GM12878 (cell line): ENCODE measurements around the gene TELO2. TPM values are rescaled to one million over a fixed set of nuclear protein-coding genes. Genes with fewer than 3 reads are reported as not detected.

ENCODE experiments used
- ATAC-seq: fragments of 200-7000 bp; cut with Tn5 transposase; 3 replicates; pipeline ENCODE4 v1.9.1; 2020; ENCODE audit warnings: mild to moderate bottlenecking, moderate library complexity
- BruUV-seq: library from RNA; stranded (reverse); fragments of 400-500 nt; replicated peaks from 2 replicates; lab custom pipeline; 2021; lab: Mats Ljungman, UMichigan
- CTCF ChIA-PET: fragments of 300-600 bp; sonication (Branson Sonifier 250); formaldehyde crosslinking; extraction: SDS; loops from one replicate; lab custom pipeline; 2021; ENCODE audit warnings: inconsistent platforms; lab: Yijun Ruan, JAX
- POLR2A ChIA-PET: fragments of 350-600 bp; formaldehyde crosslinking; extraction: SDS; loops from one replicate; lab custom pipeline; 2021; ENCODE audit warnings: inconsistent platforms; lab: Charles Lee
- RAD21 ChIA-PET: fragments of 300-600 bp; sonication (Branson Sonifier 250); formaldehyde crosslinking; loops from one replicate; lab custom pipeline; 2023; ENCODE audit warnings: antibody characterized with exemption; ENCODE audit not compliant: unreplicated experiment; lab: Charles Lee
- SMC1A ChIA-PET: fragments of 300-600 bp; sonication (Branson Sonifier 250); formaldehyde crosslinking; loops from one replicate; lab custom pipeline; 2023; ENCODE audit not compliant: unreplicated experiment, uncharacterized antibody; lab: Charles Lee
- DNase-seq: peaks from one replicate; pipeline ENCODE4 v3.0.0-alpha.2; 2011; ENCODE audit warnings: low read depth, low spot score
- FAIRE-seq: peaks from 3 replicates; lab custom pipeline; 2011; peaks lifted over from hg19 to GRCh38; lab: Jason Lieb, UNC
- H2AFZ ChIP-seq: 2 replicates; pipeline ENCODE4 v1.6.0; 2011; ENCODE audit warnings: low read depth, low read length, control low read depth; ENCODE audit not compliant: control insufficient read depth
- H3K27ac ChIP-seq: 2 replicates; pipeline ENCODE4 v1.5.1; 2011; ENCODE audit warnings: control low read depth; ENCODE audit not compliant: control insufficient read depth, insufficient read depth
- H3K27me3 ChIP-seq, 2 experiments: replicated peaks in 1 of 2; 2 replicates each; pipeline versions ENCODE4 v1.6.0 to v1.6.1; 2011; ENCODE audit warnings: low read length in 1 of 2; ENCODE audit not compliant: control insufficient read depth in 2 of 2, insufficient read depth in 2 of 2
- H3K36me3 ChIP-seq, 2 experiments: 2 replicates each; pipeline ENCODE4 v1.5.1; 2011; ENCODE audit warnings: low read length in 1 of 2; ENCODE audit not compliant: control insufficient read depth in 2 of 2, insufficient read depth in 2 of 2
- H3K4me1 ChIP-seq: 2 replicates; pipeline ENCODE4 v1.6.1; 2011; ENCODE audit warnings: mild to moderate bottlenecking, low read length, moderate library complexity, mixed read lengths; ENCODE audit not compliant: control insufficient read depth, insufficient read depth
- H3K4me2 ChIP-seq: 2 replicates; pipeline ENCODE4 v1.6.0; 2011; ENCODE audit warnings: control low read depth; ENCODE audit not compliant: control insufficient read depth, insufficient read depth
- H3K4me3 ChIP-seq: fragments of 200-600 bp; sonication (generic); 2 replicates; pipeline ENCODE4 v1.5.1; 2016
- H3K79me2 ChIP-seq: 2 replicates; pipeline ENCODE4 v1.6.0; 2011; ENCODE audit warnings: low read length; ENCODE audit not compliant: control insufficient read depth, insufficient read depth
- H3K9ac ChIP-seq: 2 replicates; pipeline ENCODE4 v1.8.0; 2011; ENCODE audit warnings: low read length, control low read depth, mixed read lengths; ENCODE audit not compliant: control insufficient read depth, insufficient read depth
- H3K9me3 ChIP-seq: replicated peaks from 3 replicates; pipeline ENCODE4 v1.5.1; 2011; ENCODE audit warnings: mild to moderate bottlenecking, low read length; ENCODE audit not compliant: control insufficient read depth, insufficient read depth
- H4K20me1 ChIP-seq: 2 replicates; pipeline ENCODE4 v1.6.0; 2011; ENCODE audit not compliant: control insufficient read depth, insufficient read depth
- ASH2L ChIP-seq: fragments of 300-600, 200-600 bp; sonication (generic); IDR thresholded peaks from 2 replicates; pipeline ENCODE4 v1.6.1; 2017; ENCODE audit warnings: low read depth, mild to moderate bottlenecking, borderline replicate concordance
- ETV6 ChIP-seq, 2 experiments: fragments of 450-650 bp in 1 of 2; IDR thresholded peaks in 1 of 2; conservative IDR thresholded peaks in 1 of 2; 2 replicates each; pipeline ENCODE4 v1.6.1; 2014; ENCODE audit warnings: antibody characterized with exemption in 1 of 2, borderline replicate concordance in 1 of 2, low read depth in 1 of 2, mild to moderate bottlenecking in 1 of 2, moderate library complexity in 1 of 2
- HDAC2 ChIP-seq: fragments of 200-600 bp; sonication (generic); IDR thresholded peaks from 2 replicates; pipeline ENCODE4 v1.6.1; 2017
- JUND ChIP-seq: IDR thresholded peaks from 2 replicates; pipeline ENCODE4 v1.6.1; 2012; ENCODE audit warnings: low read depth, mild to moderate bottlenecking, low read length, improper control_type of control experiment, moderate library complexity
- KLF5 ChIP-seq: fragments of 450-650 bp; IDR thresholded peaks from 2 replicates; pipeline ENCODE4 v1.6.1; 2014; ENCODE audit warnings: mild to moderate bottlenecking; ENCODE audit not compliant: partially characterized antibody
- SIN3A ChIP-seq: IDR thresholded peaks from 2 replicates; pipeline ENCODE4 v1.6.1; 2012; ENCODE audit warnings: low read depth, low read length, improper control_type of control experiment
- SMC3 ChIP-seq: IDR thresholded peaks from 2 replicates; pipeline ENCODE4 v1.6.1; 2011; ENCODE audit warnings: low read length, improper control_type of control experiment, borderline replicate concordance
- SRF ChIP-seq, 2 experiments: IDR thresholded peaks; 2 replicates each; pipeline ENCODE4 v1.6.1; 2011; ENCODE audit warnings: low read depth in 2 of 2, low read length in 2 of 2, mild to moderate bottlenecking in 1 of 2, moderate library complexity in 1 of 2
- ZNF274 ChIP-seq: IDR thresholded peaks from one replicate; pipeline ENCODE4 v1.8.0; 2011; ENCODE audit not compliant: insufficient read length, insufficient read depth
- WGBS: methylation state at CpG from one replicate; pipeline ENCODE4 v1.1.6; 2016; ENCODE audit warnings: low lambda C conversion rate; ENCODE audit not compliant: insufficient replicate concordance, insufficient coverage; ENCODE audit errors: missing lambda C conversion rate; 5-methylcytosine and 5-hydroxymethylcytosine counted together
- in situ Hi-C: fragments of 300-500 bp; cut with MboI; formaldehyde crosslinking; loops from 9 replicates; pipeline ENCODE4 v1.14.3; 2018; ENCODE audit warnings: mixed read lengths
- intact Hi-C: fragments of 100-400 bp; cut with micrococcal nuclease; formaldehyde crosslinking; loops from one replicate; pipeline ENCODE4 v1.14.2; 2022; ENCODE audit not compliant: unreplicated experiment
- polyA plus RNA-seq, 11 experiments: library from polyadenylated mRNA; depleted of rRNA in 4 of 11; unstranded in 6 of 11; stranded (reverse) in 5 of 11; fragments of >200 nt; fragmentation: Nextera tagmentation in 4 of 11; fragmentation: Illumina TruSeq in 1 of 11; extraction: Ambion mirVana in 4 of 11; extraction: Trizol in 1 of 11; gene quantifications; 1 replicate in 1 of 11; 2 replicates in 10 of 11; pipeline versions ENCODE4 v1.2.1 to v1.2.3, GENCODE V29; 2011 to 2016; ENCODE audit warnings: inconsistent platforms in 2 of 11, missing spikeins in 2 of 11, low read depth in 1 of 11
- total RNA-seq, 4 experiments: library from RNA; depleted of rRNA in 3 of 4; stranded (reverse); fragments of >200 nt in 3 of 4; fragmentation: Illumina TruSeq in 1 of 4; extraction: Trizol in 1 of 4; gene quantifications; 2 replicates each; pipeline versions ENCODE4 v1.2.1 to v1.2.3, GENCODE V29; 2013 to 2021
- TF ChIP-seq, protein P1 (sequence below): IDR thresholded peaks from 2 replicates; pipeline ENCODE4 v1.6.1; 2012; ENCODE audit warnings: low read length, inconsistent platforms
- TF ChIP-seq, protein P2 (sequence below): IDR thresholded peaks from 2 replicates; pipeline ENCODE4 v1.6.1; 2012; ENCODE audit warnings: improper control_type of control experiment, low read depth, low read length; ENCODE audit not compliant: insufficient replicate concordance
- TF ChIP-seq, protein P3 (sequence below): IDR thresholded peaks from 2 replicates; pipeline ENCODE4 v1.6.1; 2011; ENCODE audit warnings: low read depth, low read length, improper control_type of control experiment, borderline replicate concordance
- TF ChIP-seq, protein P4 (sequence below): fragments of 450-650 bp; IDR thresholded peaks from 2 replicates; pipeline ENCODE4 v1.6.1; 2016; ENCODE audit warnings: mild to moderate bottlenecking

TELO2 gene
- total and polyA plus RNA-seq, 10 of the 15 experiments (the other 5 are each of a cell fraction or from before 2014, with no cell fraction given), result 0.55 to 72.8 (median 18.6) TPM

DNA sequence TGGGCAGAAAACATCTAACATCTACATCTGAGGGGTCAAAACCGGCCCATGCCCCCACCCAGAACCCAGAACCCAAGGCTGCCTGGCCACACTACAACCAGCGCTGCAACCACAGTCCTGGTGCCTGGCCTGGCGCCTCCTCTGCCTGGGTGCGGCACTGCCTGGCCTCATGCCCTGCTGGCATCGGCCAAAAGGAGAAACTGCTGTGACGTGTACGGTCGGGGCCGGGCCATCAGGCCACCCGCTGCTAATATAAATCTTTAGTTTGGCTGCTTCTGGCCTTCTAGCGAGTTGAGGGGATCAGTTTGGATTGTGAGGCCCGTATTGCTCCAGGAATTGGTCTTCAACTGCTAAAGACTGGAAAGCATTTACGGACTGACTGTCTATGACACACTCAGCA lies 63.1 kb downstream of the TELO2 start:
- H3K4me2 ChIP-seq, result no peak overlapping the region
- RAD21 ChIA-PET, result no interaction called here
- DNase-seq (no peak), ATAC-seq (no peak), FAIRE-seq (no peak)
- BruUV-seq, result no TSS peak
- in situ Hi-C loops (no loop called here), intact Hi-C loops (no loop called here)
- SMC1A ChIA-PET, result no interaction called here
- WGBS, result 95% methylated on average over 13 of the region's 13 CpGs
- no peak overlapping the region for H3K9ac ChIP-seq
- no peak overlapping the region for H3K4me3 ChIP-seq
- no peaks in the 10 kb centered on the region for H3K36me3 ChIP-seq
- no peak overlapping the region for H3K27ac ChIP-seq
- H3K4me1 ChIP-seq, result no peaks in the 10 kb centered on the region
- no peaks in the 10 kb centered on the region for H3K9me3 ChIP-seq
- POLR2A ChIA-PET, result no interaction called here
- no peaks in the 10 kb centered on the region for H3K27me3 ChIP-seq
- H4K20me1 ChIP-seq, result no peaks in the 10 kb centered on the region
- H3K79me2 ChIP-seq, result no peaks in the 10 kb centered on the region
- CTCF ChIA-PET, result interaction anchor here (0.5 kb wide), 1 partner anchor 585 kb away, joined by 6 read pairs; no protein-coding TSS in a partner anchor
- no peak overlapping the region for H2AFZ ChIP-seq
- TF ChIP-seq, protein P1, sequence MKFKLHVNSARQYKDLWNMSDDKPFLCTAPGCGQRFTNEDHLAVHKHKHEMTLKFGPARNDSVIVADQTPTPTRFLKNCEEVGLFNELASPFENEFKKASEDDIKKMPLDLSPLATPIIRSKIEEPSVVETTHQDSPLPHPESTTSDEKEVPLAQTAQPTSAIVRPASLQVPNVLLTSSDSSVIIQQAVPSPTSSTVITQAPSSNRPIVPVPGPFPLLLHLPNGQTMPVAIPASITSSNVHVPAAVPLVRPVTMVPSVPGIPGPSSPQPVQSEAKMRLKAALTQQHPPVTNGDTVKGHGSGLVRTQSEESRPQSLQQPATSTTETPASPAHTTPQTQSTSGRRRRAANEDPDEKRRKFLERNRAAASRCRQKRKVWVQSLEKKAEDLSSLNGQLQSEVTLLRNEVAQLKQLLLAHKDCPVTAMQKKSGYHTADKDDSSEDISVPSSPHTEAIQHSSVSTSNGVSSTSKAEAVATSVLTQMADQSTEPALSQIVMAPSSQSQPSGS, result no peak
- TF ChIP-seq ASH2L (no peak), HDAC2 (no peak), ZNF274 (no peak), JUND (no peak), ETV6 (conservative IDR thresholded peaks at IDR 0.05 in 1 of 2, IDR thresholded peaks at IDR 0.05 in 1 of 2; ENCODE audit: borderline replicate concordance in 1 of 2, low read depth in 1 of 2) (no peak), SRF (IDR thresholded peaks at IDR 0.05; ENCODE audit: low read depth in 2 of 2, low read length in 2 of 2) (no peak), SMC3 (no peak), KLF5 (no peak), SIN3A (no peak)
- TF ChIP-seq, protein P2, sequence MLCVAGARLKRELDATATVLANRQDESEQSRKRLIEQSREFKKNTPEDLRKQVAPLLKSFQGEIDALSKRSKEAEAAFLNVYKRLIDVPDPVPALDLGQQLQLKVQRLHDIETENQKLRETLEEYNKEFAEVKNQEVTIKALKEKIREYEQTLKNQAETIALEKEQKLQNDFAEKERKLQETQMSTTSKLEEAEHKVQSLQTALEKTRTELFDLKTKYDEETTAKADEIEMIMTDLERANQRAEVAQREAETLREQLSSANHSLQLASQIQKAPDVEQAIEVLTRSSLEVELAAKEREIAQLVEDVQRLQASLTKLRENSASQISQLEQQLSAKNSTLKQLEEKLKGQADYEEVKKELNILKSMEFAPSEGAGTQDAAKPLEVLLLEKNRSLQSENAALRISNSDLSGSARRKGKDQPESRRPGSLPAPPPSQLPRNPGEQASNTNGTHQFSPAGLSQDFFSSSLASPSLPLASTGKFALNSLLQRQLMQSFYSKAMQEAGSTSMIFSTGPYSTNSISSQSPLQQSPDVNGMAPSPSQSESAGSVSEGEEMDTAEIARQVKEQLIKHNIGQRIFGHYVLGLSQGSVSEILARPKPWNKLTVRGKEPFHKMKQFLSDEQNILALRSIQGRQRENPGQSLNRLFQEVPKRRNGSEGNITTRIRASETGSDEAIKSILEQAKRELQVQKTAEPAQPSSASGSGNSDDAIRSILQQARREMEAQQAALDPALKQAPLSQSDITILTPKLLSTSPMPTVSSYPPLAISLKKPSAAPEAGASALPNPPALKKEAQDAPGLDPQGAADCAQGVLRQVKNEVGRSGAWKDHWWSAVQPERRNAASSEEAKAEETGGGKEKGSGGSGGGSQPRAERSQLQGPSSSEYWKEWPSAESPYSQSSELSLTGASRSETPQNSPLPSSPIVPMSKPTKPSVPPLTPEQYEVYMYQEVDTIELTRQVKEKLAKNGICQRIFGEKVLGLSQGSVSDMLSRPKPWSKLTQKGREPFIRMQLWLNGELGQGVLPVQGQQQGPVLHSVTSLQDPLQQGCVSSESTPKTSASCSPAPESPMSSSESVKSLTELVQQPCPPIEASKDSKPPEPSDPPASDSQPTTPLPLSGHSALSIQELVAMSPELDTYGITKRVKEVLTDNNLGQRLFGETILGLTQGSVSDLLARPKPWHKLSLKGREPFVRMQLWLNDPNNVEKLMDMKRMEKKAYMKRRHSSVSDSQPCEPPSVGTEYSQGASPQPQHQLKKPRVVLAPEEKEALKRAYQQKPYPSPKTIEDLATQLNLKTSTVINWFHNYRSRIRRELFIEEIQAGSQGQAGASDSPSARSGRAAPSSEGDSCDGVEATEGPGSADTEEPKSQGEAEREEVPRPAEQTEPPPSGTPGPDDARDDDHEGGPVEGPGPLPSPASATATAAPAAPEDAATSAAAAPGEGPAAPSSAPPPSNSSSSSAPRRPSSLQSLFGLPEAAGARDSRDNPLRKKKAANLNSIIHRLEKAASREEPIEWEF, result no peak
- TF ChIP-seq, protein P3, sequence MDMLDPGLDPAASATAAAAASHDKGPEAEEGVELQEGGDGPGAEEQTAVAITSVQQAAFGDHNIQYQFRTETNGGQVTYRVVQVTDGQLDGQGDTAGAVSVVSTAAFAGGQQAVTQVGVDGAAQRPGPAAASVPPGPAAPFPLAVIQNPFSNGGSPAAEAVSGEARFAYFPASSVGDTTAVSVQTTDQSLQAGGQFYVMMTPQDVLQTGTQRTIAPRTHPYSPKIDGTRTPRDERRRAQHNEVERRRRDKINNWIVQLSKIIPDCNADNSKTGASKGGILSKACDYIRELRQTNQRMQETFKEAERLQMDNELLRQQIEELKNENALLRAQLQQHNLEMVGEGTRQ, result no peak
- TF ChIP-seq, protein P4, sequence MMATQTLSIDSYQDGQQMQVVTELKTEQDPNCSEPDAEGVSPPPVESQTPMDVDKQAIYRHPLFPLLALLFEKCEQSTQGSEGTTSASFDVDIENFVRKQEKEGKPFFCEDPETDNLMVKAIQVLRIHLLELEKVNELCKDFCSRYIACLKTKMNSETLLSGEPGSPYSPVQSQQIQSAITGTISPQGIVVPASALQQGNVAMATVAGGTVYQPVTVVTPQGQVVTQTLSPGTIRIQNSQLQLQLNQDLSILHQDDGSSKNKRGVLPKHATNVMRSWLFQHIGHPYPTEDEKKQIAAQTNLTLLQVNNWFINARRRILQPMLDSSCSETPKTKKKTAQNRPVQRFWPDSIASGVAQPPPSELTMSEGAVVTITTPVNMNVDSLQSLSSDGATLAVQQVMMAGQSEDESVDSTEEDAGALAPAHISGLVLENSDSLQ, result no peak
